Measurements from ENCODE around the gene PPP1R13L.

Gene PPP1R13L, protein sequence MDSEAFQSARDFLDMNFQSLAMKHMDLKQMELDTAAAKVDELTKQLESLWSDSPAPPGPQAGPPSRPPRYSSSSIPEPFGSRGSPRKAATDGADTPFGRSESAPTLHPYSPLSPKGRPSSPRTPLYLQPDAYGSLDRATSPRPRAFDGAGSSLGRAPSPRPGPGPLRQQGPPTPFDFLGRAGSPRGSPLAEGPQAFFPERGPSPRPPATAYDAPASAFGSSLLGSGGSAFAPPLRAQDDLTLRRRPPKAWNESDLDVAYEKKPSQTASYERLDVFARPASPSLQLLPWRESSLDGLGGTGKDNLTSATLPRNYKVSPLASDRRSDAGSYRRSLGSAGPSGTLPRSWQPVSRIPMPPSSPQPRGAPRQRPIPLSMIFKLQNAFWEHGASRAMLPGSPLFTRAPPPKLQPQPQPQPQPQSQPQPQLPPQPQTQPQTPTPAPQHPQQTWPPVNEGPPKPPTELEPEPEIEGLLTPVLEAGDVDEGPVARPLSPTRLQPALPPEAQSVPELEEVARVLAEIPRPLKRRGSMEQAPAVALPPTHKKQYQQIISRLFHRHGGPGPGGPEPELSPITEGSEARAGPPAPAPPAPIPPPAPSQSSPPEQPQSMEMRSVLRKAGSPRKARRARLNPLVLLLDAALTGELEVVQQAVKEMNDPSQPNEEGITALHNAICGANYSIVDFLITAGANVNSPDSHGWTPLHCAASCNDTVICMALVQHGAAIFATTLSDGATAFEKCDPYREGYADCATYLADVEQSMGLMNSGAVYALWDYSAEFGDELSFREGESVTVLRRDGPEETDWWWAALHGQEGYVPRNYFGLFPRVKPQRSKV

DNA sequence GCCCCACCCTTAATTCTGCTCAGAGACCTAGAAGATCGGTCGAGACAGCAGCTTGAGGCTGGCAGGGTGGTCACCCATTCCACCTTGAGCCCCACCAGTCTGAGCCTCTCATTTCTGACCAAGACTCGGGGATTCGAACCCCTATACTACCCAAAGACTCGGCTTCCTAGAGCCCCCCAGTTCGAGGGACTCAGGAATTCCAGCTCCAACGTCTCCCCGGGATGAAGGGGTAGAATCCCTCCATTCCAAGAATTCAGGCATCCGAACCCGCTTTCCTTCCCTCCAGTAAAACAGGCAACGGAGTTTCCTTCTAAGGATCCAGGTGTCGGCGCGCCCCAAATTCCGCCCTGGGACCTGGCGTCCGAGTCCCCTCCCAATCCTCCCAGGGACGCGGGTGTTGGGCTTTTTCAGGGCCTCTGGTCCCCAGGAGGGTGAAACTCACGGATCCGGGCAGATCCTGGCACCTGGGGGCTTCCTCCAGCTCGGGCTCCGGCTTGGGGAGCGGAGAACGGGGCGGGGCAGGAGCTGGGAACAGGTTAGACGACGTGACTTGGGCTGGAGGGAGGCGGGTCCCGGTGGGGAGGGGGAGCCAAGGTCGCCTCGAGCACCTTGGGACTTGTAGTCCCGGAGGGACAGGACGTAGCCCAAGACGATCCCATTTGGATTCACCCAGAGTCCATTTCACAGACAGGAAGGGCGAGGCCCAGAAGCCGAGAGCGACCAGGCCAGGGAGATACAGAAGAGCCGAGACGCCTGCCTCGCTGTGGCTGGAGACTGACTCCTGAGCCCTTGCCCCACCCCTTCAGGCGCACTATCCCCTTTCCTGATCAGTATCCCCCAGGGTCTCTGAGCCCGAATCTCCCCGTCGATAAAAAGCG, at the start of gene PPP1R13L:
Gene PPP1R13L (minus strand): TSS at position 513 of the 878 bp plus-strand sequence. CDS start 6,751 bp downstream, outside the sequence.
- no peak for DNase-seq (ENCODE audit: low read depth in 2 of 2)

DNA sequence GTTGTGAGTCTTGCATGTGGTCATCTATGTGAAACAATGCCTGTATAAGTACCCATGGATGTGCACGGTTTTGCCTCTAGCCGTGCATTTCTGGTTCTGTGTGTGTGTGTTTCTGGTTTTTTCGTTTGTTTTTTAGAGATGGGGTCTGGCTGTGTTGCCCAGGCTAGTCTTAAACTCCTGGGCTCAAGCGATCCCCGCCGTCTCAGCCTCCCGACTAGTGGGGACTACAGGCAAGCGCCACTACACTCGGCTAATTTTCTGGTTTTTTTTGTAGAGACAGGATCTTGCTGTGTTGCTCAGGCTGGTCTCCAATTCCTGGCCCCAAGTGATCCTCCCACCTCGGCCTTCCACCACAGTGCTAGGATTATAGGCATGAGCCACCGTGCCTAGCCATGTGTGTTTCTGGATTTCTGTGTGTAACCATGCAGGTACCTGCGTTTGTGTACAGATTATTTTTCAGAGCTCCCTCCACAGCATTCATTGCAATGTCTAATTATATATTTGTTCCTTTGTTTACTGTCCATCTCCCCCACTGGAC, 47.0 kb upstream of the PPP1R13L start:
- DNase-seq (ENCODE audit: low read depth in 2 of 2): no peak

DNA sequence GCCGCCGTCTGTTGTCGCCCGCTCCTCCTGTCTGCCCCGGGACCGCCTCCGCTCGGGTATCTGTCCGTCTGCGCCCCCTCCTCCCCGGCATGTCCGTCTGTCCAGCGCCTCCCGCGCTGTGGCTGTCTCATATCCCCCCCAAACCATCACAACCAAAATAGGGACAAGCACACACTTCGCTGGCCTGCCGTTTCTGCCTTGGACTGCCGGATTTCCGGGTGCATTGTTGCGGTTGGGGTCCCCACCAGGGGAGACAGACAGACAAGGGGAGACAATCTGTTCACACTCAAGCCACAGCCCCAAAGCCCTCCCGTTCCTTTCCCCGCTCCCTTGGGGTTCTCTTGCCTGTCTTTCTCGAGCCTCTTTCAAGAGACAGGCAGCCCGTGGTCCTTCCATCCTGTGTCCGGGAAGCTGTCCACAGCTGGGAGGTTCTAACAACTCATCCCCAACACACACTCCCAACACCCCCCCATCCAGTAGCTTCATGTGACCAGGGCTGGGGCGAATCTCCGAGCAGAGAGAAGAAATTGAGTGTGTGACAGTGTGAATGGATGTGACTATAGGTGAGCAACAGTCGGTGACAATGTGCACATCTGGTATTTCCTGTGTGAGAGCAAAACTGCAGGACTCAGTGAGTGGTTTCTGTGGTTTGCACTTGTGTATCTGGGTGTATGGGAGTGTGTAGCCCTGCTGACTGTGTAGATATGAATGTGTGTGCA, 46.4 kb upstream of the PPP1R13L start:
- no peak for DNase-seq (ENCODE audit: low read depth in 2 of 2)

DNA sequence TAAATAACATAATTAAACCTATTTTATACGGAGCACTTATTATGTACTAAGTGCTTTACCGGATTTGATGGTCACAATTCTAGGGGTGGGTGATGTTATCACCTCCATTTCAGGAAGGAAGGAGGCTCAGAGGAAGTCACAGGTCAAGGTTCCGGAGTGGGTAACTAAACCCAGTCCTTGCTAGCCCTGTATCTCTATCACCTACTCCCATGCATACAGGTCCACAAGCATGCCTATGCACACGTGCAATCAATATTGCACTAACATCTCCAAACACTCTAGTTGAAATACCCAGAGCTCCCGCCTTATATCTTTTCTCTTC, 45.1 kb upstream of the PPP1R13L start:
- no peak for DNase-seq (ENCODE audit: low read depth in 2 of 2)

DNA sequence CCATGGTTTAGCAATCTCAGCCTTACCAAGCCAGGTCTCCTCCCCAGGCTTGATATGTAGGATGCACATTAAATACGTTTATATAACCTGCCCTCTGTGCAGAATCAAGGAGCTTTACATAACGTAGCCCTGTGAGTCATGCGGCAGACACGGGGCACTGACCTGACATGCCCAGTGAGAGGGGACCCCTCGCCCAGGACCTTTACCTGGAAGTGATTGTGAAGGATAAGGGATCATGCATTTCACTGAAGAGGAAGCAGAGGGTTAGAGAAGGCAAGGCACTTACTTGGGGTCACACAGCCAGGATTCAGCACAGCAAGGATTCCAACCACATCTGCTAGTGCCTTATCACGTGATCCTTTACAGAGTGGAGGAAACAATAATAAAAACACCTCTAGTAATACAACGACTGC, 44.0 kb upstream of the PPP1R13L start:
- no peak for DNase-seq (ENCODE audit: low read depth in 2 of 2)

DNA sequence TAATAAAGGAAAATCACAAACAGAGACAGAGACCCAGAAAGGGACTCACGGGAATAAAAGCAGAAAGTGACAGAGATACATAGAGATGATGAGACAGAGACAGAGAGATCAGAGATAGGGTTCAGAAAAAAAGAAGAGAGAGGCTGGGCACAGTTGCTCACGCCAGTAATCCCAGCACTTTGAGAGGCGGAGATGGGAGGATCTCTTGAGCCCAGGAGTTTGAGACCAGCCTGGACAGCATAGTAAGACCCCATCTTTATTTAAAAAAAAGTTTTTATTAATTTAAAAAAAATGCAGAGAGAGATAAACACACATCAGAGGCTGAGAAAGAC, 43.5 kb upstream of the PPP1R13L start:
- no peak for DNase-seq (ENCODE audit: low read depth in 2 of 2)

DNA sequence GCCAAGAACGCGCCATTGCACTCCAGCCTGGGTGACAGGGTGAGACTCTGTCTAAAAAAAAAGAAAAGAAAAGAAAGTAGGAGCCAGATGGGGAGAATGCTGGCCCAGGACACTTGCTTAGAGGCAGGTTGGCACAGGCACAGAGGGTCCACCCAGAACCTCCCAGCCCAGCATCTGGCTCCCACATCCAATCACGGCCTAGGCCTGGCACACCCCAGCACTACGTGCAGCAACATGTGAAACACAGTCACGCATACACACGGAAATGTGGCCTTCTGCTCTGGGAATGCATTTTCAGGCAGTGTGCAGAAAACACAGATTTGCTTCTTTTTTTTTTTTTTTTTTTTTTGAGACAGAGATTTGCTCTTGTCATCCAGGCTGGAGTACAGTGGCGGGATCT, 42.1 kb upstream of the PPP1R13L start:
- no peak for DNase-seq (ENCODE audit: low read depth in 2 of 2)

DNA sequence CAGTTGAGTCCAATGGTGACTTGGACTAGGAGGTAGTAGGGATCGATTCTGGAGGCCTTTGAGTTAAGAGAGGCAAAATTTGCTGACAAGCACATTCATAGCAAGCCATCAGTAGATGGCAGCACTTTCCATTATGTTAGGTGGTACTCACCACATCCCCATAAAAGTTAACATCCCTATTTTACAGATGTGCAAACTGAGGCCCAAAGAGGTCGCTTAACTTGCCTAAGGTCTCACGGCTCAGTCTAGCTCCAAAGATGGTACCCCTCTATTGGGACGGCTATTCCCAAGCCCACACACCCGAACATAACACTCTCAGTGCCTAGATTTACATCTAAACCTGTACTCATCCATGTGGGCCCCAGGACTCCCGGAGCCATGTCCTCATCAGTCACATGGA, 41.4 kb upstream of the PPP1R13L start:
- DNase-seq (ENCODE audit: low read depth in 2 of 2): no peak

DNA sequence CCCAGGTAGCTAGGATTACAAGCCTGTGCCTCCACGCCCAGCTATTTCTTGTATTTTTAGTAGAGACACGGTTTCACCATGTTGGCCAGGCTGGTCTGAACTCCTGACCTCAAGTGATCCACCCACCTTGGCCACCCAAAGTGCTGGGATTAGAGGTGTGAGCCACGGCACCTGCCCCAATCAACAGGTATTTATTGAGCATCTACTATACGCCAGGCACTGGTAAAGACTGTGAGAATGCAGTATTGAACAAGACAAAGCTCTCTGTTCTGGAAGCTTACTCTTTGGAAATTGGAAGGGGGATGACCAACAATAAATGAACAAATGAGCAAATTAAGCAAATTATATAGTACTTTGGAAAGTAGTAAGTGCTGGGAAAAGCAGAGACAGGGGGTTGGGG, 40.3 kb upstream of the PPP1R13L start:
- DNase-seq (ENCODE audit: low read depth in 2 of 2): no peak

DNA sequence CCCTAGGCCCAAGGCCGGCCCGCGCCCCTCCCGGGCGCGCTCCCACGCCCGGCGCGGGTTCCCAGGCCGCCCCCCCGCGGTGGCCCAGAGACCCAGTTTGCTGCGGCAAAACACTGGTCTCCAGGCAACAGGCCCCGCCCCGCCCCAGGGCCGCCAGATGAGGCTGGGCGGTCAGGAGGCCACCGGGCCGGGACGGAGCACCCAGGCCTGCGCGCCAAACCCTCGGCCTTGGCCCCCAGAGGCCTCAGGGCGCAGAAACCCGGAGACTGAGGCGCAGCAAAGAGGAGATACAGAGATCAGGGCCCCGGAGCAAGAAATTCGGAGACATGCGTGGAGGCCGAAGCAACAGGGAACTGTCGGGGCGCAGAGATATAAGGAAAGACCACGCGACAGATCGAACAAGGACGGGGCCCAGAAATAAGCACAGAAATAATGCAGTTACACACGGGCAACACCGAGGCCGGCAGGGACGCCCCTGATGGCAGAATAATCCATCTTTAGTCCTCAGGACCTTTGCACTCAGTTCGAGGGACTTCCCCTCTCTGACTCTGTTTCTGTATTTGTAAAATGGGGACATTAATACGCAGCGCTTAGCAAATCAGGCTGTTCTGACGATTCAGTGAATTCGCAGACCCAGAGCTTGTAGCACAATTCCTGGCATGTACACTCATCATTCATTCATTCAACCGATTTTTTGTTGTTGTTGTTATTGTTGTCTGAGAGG, 39.6 kb upstream of the PPP1R13L start:
- peak; percentile 55 to 64 for DNase-seq (ENCODE audit: low read depth in 2 of 2)

DNA sequence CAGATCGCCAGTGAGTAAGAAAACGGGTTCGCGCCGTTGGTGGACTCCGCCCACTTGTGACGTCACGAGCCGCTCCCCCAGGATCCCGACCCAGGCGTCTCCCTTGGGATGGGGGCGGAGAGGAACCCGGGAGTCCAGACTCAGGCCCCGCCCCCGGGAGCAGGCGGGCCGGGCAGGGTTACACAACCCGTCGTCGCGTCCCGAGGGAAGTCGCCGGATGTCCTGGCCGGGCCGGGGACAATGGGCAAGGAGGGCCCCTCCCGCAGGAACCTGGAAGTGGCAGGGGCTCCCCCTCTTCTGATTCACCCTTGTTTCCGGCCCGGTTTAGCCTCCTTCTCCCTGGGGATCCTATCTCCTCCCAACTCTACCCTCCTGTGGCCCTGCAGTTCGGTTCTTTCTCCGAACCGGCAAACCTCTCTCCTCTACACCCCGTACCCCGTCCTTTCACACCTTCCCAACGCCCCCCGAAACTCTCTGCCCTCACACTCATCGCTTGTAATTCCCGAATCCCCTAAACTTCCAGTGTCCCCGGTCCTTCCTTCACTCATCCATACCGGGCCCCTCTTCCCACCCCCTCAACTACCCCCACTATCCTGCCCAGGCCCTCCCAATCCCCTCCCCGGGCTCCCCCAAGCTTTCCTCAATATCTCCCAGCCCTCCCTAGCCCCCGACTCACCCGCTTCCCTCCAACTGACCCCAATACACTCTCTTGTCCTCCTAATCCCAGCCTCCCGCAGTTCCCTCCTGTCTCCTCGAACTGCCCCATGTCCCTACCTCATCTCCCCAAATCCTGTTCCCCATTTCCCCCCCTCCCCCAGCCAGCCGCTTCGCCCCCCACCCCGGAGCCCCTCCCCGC, 38.8 kb upstream of the PPP1R13L start:
- peak in 1 of 2 donors; percentile 34 for DNase-seq (ENCODE audit: low read depth in 2 of 2)

DNA sequence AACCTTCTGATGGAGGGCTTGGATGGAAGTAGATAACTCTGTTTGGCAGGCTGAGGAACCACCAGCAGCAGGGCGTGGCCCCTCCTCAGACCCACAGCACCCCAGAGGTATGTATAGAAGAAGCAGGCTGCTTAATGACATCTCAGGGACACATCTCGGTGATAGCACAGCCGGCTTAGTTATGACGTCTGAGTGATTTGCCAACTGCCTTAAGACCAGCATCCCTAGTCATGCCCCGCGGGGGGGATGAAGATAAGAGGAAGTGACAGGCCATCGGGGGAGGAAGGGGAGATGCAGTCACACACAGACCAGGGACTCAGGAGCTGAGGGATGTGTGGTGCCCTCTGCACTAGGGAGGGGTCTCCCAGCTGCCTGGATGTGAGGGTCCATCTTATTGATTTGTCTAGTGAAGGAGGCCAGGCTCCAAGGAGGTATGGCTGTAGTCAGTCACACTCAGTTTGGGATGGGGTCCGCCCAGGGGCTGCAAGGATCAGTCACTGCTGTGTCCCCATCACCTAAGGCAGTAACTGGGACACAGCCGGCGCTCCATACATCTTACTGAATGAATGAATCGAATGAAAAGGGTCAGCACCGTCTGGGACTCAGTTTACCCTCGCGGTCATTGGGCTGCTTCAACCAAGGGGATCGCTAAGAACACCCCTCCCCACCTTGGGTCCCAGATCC, 38.1 kb upstream of the PPP1R13L start:
- DNase-seq (ENCODE audit: low read depth in 2 of 2): no peak

DNA sequence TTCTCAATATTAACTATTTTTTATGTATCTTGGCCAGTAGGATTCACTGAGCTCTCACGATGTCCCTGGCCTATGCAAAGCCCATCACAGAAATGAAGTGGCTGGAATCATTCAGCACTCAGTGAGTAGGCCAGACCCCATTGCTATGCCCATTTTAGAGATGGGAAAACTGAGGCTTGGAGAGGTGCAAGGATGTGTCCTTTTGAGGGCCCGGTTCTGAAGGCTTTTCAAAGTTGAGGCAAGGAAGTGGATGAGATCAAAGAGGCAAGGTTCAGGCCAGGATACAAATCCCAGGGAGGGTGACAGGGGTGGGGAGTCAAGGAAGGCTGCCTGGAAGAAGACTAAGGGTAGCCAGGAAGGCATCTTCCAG, 37.5 kb upstream of the PPP1R13L start:
- DNase-seq (ENCODE audit: low read depth in 2 of 2): no peak

DNA sequence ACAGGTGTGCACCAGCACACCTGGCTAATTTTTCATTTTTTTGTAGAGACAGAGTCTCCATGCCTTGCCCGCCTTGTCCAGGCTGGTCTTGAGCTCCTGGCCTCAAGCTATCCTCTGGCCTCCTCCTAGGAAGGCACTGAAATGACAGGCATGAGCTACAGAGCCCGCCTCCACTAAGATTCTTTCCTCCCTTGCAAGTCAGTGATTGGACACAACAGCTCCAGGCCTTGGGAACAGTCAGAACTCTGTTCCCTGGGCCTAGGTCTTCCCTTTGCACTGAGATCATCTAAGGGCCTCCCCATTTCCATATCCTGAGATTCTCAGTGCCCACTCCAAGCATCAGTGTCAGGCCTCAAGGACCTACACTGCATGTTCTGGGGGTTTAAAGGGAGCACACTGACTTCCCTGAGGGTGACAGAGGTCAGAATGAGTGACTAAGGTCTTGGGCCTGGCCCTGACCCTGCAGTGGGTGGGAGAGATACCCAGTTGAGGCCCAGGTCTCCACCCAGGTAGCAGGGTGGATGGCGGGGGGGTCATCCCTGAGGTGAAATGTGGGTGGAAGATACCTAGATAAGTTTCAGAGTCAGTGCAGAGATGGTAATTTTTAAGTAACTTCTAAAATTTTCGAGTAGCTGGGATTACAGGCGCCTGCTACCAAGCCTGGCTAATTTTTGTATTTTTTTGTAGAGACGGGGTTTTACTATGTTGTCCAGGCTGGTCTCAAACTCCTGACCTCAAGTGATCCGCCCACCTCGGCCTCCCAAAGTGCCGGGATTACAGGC, 36.2 kb upstream of the PPP1R13L start:
- no peak for DNase-seq (ENCODE audit: low read depth in 2 of 2)

DNA sequence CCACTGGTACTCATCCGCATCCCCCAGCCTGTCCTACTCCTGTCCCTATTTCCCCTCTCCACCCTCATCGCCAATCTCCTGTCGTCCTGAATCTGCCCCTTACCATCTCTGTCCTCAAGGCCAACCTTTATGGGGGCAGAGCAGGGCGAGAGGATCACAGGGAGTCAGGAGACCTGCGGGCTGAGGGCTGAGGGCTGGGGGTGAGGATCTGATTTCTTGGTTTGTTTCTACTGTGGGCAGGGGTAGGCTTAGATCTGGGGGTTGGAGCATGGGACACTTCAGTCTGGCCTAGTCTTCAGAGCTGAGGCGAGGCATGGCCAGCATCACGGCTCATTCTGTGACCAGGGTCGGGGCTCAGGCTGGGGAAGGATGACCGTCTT, 35.4 kb upstream of the PPP1R13L start:
- DNase-seq (ENCODE audit: low read depth in 2 of 2): no peak

DNA sequence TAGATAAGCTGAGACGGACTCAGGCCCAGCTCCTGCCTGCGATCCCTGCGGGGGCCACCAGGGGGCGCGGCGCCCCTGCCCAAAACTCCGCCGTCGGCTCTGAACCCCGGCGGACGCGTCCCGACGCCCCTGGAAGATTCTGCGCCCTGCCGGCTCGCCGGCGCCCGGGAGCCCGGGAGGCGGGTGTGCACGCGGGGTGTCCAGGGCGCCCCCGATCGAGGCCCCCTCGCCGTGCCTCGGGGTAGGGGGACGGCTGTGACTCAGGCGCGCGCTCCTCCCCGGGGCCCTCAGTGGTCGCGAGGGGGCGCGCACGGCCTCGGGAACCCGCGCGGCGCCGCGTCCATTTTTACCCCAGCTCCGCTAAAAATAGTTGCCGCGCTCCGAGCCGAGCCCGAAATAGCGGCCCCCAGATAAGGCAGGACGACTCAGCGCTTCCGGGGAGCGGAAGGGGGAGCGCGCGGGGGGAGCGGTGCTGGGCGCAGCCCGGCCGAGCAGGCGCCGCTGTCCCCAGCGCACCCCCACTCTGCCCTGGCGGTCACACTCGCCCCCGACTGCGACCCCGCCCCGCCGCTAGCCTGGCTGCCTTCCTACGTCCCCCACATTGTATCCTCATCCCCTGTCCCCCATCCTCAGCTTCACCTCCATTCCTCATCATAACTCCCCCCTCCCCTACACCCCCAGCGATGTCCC, 34.8 kb upstream of the PPP1R13L start:
- DNase-seq (ENCODE audit: low read depth in 2 of 2): peak; percentile 77

DNA sequence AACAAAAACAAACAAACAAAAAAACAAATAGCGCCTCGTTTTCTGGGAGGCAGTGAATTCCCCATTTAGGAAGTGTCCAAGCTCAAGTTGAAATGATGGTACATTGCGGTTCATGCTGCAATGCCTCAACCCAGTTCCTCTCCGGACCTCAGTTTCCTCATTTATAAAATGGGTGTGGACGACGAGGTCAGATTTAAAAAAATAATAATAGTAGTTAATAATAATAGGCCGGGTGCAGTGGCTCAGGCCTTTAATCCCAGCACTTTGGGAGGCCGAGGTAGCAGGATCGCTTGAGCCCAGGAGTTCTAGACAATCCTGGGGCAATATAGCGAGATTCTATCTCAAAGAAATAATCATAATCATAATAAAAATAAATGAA, 34.3 kb upstream of the PPP1R13L start:
- no peak for DNase-seq (ENCODE audit: low read depth in 2 of 2)

DNA sequence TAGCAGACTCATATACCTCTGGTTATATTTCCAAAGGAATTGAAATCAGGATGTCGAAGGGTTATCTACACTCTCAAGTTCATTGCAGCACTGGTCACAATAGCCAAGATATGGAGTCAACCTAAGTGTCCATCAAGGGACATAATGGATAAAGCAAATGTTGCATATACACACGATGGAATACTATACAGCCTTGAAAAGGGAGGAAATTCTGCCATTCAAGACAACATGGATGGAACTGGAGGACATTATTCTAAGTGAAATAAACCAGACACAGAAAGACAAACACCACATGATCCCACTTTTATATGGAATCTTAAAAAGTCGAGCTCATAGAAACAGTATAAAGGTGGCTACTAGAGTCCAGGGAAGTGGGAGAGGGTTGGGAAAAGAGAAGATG, 32.5 kb upstream of the PPP1R13L start:
- no peak for DNase-seq (ENCODE audit: low read depth in 2 of 2)

All from stimulated activated CD8-positive, alpha-beta memory T cell treated with anti-CD3 and anti-CD28 coated beads, Interleukin-15, amount 100 ng/mL, for 4 hours (primary cell).